ENCODE measurements around the gene PPM1M.

The PPM1M gene

GRCh38 chr3:52198643-52199608 is 46.6 kb upstream of the PPM1M start:
- in situ Hi-C loops (cut with MboI; ENCODE audit: low sequenced_read_pairs, unreplicated experiment): no loop called here
- TF ChIP-seq CTCF (IDR thresholded peaks at IDR 0.05; ENCODE audit: borderline replicate concordance, control extremely low read depth, extremely low read depth, insufficient read depth, missing control alignments): no peak
- no peak for DNase-seq (ENCODE audit: low spot score)

- TF ChIP-seq CTCF (IDR thresholded peaks at IDR 0.05; ENCODE audit: borderline replicate concordance, control extremely low read depth, extremely low read depth, insufficient read depth, missing control alignments): no peak
- in situ Hi-C loops (cut with MboI; ENCODE audit: low sequenced_read_pairs, unreplicated experiment): no loop called here
- no peak for DNase-seq (ENCODE audit: low spot score)
These were observed 44.4 kb upstream of the PPM1M start for GRCh38 chr3:52200981-52201679.

- TF ChIP-seq CTCF (IDR thresholded peaks at IDR 0.05; ENCODE audit: borderline replicate concordance, control extremely low read depth, extremely low read depth, insufficient read depth, missing control alignments): no peak
- DNase-seq (ENCODE audit: low spot score): no peak
- in situ Hi-C loops (cut with MboI; ENCODE audit: low sequenced_read_pairs, unreplicated experiment): no loop called here
These were observed 43.0 kb upstream of the PPM1M start for GRCh38 chr3:52202384-52203077.

- in situ Hi-C loops (cut with MboI; ENCODE audit: low sequenced_read_pairs, unreplicated experiment): no loop called here
- TF ChIP-seq CTCF (IDR thresholded peaks at IDR 0.05; ENCODE audit: borderline replicate concordance, control extremely low read depth, extremely low read depth, insufficient read depth, missing control alignments): no peak
- DNase-seq (ENCODE audit: low spot score): no peak
These were observed 41.9 kb upstream of the PPM1M start for GRCh38 chr3:52203701-52204100.

- DNase-seq (ENCODE audit: low spot score): no peak
- in situ Hi-C loops (cut with MboI; ENCODE audit: low sequenced_read_pairs, unreplicated experiment): no loop called here
- no peak for TF ChIP-seq CTCF (IDR thresholded peaks at IDR 0.05; ENCODE audit: borderline replicate concordance, control extremely low read depth, extremely low read depth, insufficient read depth, missing control alignments)
These were observed 41.1 kb upstream of the PPM1M start for GRCh38 chr3:52204337-52205073.

Measured in GM13976 (cell line).